GM21367 (cell line): ENCODE results near the gene PLA2G4B.

Experiments used
- ATAC-seq: cut with Tn5 transposase; IDR thresholded peaks from one replicate; pipeline ENCODE4 v1.9.1; 2021; ENCODE audit not compliant: unreplicated experiment

PLA2G4B gene

GRCh38 chr15:41809121-41809520, 29.5 kb upstream of the PLA2G4B start:
- no peak for ATAC-seq

GRCh38 chr15:41809526-41810220, 29.0 kb upstream of the PLA2G4B start:
- ATAC-seq: no peak

GRCh38 chr15:41810651-41811431, 27.8 kb upstream of the PLA2G4B start:
- no peak for ATAC-seq

- no peak for ATAC-seq
These were observed 27.0 kb upstream of the PLA2G4B start for GRCh38 chr15:41811432-41812195.

- ATAC-seq: no peak
These were observed 25.7 kb upstream of the PLA2G4B start for GRCh38 chr15:41812820-41813375.

- no peak for ATAC-seq
These were observed 25.2 kb upstream of the PLA2G4B start for GRCh38 chr15:41813426-41813825.

- ATAC-seq: no peak
These were observed 24.1 kb upstream of the PLA2G4B start for GRCh38 chr15:41814534-41814933.

GRCh38 chr15:41816788-41817187, 21.9 kb upstream of the PLA2G4B start:
- ATAC-seq: no peak

- ATAC-seq: no peak
These were observed 21.3 kb upstream of the PLA2G4B start for GRCh38 chr15:41817327-41817726.

GRCh38 chr15:41817781-41818180, 20.9 kb upstream of the PLA2G4B start:
- ATAC-seq: no peak

- ATAC-seq: no peak
These were observed 19.1 kb upstream of the PLA2G4B start for GRCh38 chr15:41819455-41820050.

GRCh38 chr15:41820791-41821423, 17.7 kb upstream of the PLA2G4B start:
- ATAC-seq: no peak

GRCh38 chr15:41821831-41822230, 16.8 kb upstream of the PLA2G4B start:
- no peak for ATAC-seq

GRCh38 chr15:41822471-41822870, 16.2 kb upstream of the PLA2G4B start:
- no peak for ATAC-seq

- no peak for ATAC-seq
These were observed 15.7 kb upstream of the PLA2G4B start for GRCh38 chr15:41822957-41823356.

- no peak for ATAC-seq
These were observed 15.1 kb upstream of the PLA2G4B start for GRCh38 chr15:41823502-41823901.

- no peak for ATAC-seq
These were observed 14.4 kb upstream of the PLA2G4B start for GRCh38 chr15:41824062-41824745.

- no peak for ATAC-seq
These were observed 13.5 kb upstream of the PLA2G4B start for GRCh38 chr15:41825145-41825544.

GRCh38 chr15:41825572-41826535, 12.8 kb upstream of the PLA2G4B start:
- no peak for ATAC-seq
